ENCODE data around the gene OR52A1.

OR52A1 gene
- total RNA-seq, result 0 reads per million in 3 donors

DNA sequence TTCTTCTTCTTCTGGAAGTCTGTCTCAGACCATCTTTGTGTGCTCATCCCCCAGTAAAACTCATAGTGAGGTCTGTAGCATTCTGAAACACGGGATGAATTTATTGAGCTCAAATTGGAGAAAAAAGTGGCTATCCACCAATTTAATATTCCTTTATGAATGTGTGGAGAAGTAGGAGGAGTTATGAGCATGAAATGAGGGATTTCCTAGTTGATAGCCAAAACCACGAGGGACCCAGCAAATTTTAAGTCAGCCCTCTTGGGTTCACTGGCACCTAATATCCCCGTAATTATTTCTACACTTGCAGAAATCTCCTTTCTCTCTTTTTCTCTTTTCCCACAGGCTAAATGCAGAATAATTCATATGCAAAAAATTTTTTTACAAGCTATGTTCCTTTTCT lies at the start of gene OR52A1:
Gene OR52A1, minus strand, starts transcription at position 101 of the 400 bp plus-strand sequence. CDS start 2,388 bp downstream, outside the sequence.
- DNase-seq, result no peak
- H3K27me3 ChIP-seq (replicated peaks; ENCODE audit: control insufficient read depth, insufficient read depth, low read length, poor library complexity, severe bottlenecking), result no peaks in the 10 kb centered on the region
- H3K27ac ChIP-seq (ENCODE audit: insufficient read depth, low read length, poor library complexity, severe bottlenecking), result no peak within 1 kb of the TSS
- H3K4me1 ChIP-seq (ENCODE audit: control insufficient read depth, insufficient read depth, low read length, poor library complexity, severe bottlenecking), result no peaks in the 10 kb centered on the region
- H3K9me3 ChIP-seq (ENCODE audit: control insufficient read depth, low read length), result no peaks in the 10 kb centered on the region
- H3K36me3 ChIP-seq (ENCODE audit: control insufficient read depth, insufficient read depth, low read length), result no peaks in the 10 kb centered on the region
- H3K4me3 ChIP-seq (ENCODE audit: insufficient read depth, low read depth, low read length, poor library complexity, severe bottlenecking), result no peak within 1 kb of the TSS

DNA sequence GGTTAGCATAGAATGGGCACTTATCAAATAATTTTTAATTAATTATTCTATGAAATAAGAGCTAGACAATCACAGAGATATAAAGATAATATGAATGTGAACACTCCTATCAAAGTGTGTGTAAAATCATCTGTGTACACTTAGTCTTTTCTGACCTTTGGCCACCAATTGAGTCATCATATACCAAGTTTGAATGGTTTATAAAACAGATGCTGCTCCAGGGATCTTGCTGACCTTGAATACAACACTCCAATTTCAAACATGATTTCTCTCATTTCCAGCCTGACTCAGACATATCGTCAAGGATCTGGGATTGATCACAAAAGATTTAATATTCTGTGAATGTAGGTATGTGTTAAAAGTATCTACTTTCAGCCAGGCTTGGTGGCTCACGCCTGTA lies 48.8 kb upstream of the OR52A1 start:
- Histone ChIP-seq H3K27ac (ENCODE audit: insufficient read depth, low read length, poor library complexity, severe bottlenecking) (no peak overlapping the region), H3K27me3 (replicated peaks; ENCODE audit: control insufficient read depth, insufficient read depth, low read length, poor library complexity, severe bottlenecking) (no peaks in the 10 kb centered on the region), H3K9me3 (ENCODE audit: control insufficient read depth, low read length) (no peaks in the 10 kb centered on the region), H3K36me3 (ENCODE audit: control insufficient read depth, insufficient read depth, low read length) (no peaks in the 10 kb centered on the region), H3K4me3 (ENCODE audit: insufficient read depth, low read depth, low read length, poor library complexity, severe bottlenecking) (no peak overlapping the region), H3K4me1 (ENCODE audit: control insufficient read depth, insufficient read depth, low read length, poor library complexity, severe bottlenecking) (no peaks in the 10 kb centered on the region)
- no peak for DNase-seq

DNA sequence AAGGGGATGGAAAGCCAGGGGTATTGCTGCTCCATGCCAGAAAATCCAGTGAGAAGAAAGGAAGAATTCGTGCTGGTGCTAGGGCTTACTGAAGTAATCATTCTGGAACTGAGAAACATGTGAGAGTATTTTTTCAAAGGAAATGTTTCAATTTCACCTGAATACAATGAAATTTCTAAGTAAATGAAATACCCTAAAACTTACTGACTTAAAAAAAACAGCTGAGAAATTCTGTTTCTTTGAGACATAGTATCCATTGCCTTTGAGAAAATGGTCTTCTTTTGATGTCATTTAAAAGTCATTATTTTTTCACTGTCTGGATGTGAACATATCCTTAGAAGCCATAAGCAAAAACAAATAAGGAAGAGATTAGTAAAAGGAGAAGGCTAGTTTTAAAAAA lies 46.0 kb upstream of the OR52A1 start, which contains the start of gene OR51V1:
Gene OR51V1, minus strand, starts transcription at position 101 of the 400 bp plus-strand sequence. Its CDS starts 0 bp downstream, at position 101.
- no peaks in the 10 kb centered on the region for H3K27me3 ChIP-seq (replicated peaks; ENCODE audit: control insufficient read depth, insufficient read depth, low read length, poor library complexity, severe bottlenecking)
- no peaks in the 10 kb centered on the region for H3K9me3 ChIP-seq (ENCODE audit: control insufficient read depth, low read length)
- DNase-seq, result no peak
- no peak within 1 kb of the TSS for H3K27ac ChIP-seq (ENCODE audit: insufficient read depth, low read length, poor library complexity, severe bottlenecking)
- H3K4me3 ChIP-seq (ENCODE audit: insufficient read depth, low read depth, low read length, poor library complexity, severe bottlenecking), result no peak within 1 kb of the TSS
- H3K36me3 ChIP-seq (ENCODE audit: control insufficient read depth, insufficient read depth, low read length), result no peaks in the 10 kb centered on the region
- no peaks in the 10 kb centered on the region for H3K4me1 ChIP-seq (ENCODE audit: control insufficient read depth, insufficient read depth, low read length, poor library complexity, severe bottlenecking)

DNA sequence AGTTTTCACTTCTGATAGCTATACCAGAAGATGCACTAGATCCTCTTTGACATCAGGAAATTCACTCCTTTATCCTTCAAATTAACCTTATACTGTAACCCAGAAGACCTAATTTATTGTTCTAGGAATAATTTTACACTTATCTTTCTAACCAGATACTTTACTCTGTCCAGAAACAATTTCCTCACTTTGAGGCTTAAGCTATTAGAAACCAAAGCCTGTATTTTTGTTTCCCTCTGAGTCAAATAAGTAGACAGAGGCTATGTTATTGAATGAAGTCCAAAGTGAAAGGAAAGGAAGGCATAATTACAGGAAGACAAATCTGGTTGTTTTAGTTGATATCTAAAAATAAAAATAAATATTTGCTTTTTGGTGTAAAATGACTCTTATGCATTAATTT lies 43.7 kb upstream of the OR52A1 start:
- no peaks in the 10 kb centered on the region for H3K36me3 ChIP-seq (ENCODE audit: control insufficient read depth, insufficient read depth, low read length)
- no peak for DNase-seq
- H3K27me3 ChIP-seq (replicated peaks; ENCODE audit: control insufficient read depth, insufficient read depth, low read length, poor library complexity, severe bottlenecking), result no peaks in the 10 kb centered on the region
- no peaks in the 10 kb centered on the region for H3K9me3 ChIP-seq (ENCODE audit: control insufficient read depth, low read length)
- no peaks in the 10 kb centered on the region for H3K4me1 ChIP-seq (ENCODE audit: control insufficient read depth, insufficient read depth, low read length, poor library complexity, severe bottlenecking)
- H3K27ac ChIP-seq (ENCODE audit: insufficient read depth, low read length, poor library complexity, severe bottlenecking), result no peak overlapping the region
- H3K4me3 ChIP-seq (ENCODE audit: insufficient read depth, low read depth, low read length, poor library complexity, severe bottlenecking), result no peak overlapping the region

DNA sequence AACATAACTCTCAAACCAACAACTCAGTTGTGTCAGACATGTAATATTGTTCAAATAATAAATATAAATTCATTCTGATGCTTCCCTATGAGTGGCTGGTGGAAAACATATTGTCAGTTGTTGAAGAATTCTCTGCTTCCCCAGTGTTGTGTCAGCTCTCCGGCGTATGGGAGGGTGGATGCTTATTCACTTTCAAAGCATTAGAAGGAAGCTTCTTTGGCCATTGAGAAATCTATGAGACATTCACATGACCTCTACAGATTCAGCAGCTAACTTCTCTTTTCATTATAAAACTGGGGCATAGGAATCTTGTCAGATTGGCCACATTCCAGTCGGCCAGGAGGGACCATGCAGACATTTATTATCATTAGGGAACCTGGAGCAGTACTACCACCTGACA lies 43.0 kb upstream of the OR52A1 start:
- Histone ChIP-seq H3K9me3 (ENCODE audit: control insufficient read depth, low read length) (no peaks in the 10 kb centered on the region), H3K27me3 (replicated peaks; ENCODE audit: control insufficient read depth, insufficient read depth, low read length, poor library complexity, severe bottlenecking) (no peaks in the 10 kb centered on the region), H3K27ac (ENCODE audit: insufficient read depth, low read length, poor library complexity, severe bottlenecking) (no peak overlapping the region), H3K36me3 (ENCODE audit: control insufficient read depth, insufficient read depth, low read length) (no peaks in the 10 kb centered on the region), H3K4me3 (ENCODE audit: insufficient read depth, low read depth, low read length, poor library complexity, severe bottlenecking) (no peak overlapping the region), H3K4me1 (ENCODE audit: control insufficient read depth, insufficient read depth, low read length, poor library complexity, severe bottlenecking) (no peaks in the 10 kb centered on the region)
- DNase-seq, result no peak

DNA sequence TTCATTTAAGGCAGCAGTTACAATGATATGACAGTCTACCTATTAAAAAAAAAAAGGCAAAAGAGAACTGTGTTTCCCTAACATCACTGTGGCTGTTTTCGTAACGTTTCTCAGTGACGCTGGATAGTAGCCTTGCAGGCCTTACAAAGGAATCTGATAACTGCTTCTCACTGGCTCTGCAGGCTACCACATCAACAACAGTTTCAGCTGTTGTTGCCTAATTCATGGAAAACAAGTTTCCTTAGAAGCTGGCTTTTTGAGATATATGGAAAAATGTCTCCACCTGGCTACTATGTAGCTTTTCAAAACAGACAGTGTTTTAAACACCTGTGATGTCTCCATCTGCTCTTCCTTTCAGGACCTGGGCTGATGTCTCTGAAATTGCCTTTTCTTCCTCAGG lies 42.2 kb upstream of the OR52A1 start:
- no peaks in the 10 kb centered on the region for H3K9me3 ChIP-seq (ENCODE audit: control insufficient read depth, low read length)
- no peak for DNase-seq
- no peak overlapping the region for H3K4me3 ChIP-seq (ENCODE audit: insufficient read depth, low read depth, low read length, poor library complexity, severe bottlenecking)
- H3K27ac ChIP-seq (ENCODE audit: insufficient read depth, low read length, poor library complexity, severe bottlenecking), result no peak overlapping the region
- no peaks in the 10 kb centered on the region for H3K4me1 ChIP-seq (ENCODE audit: control insufficient read depth, insufficient read depth, low read length, poor library complexity, severe bottlenecking)
- H3K27me3 ChIP-seq (replicated peaks; ENCODE audit: control insufficient read depth, insufficient read depth, low read length, poor library complexity, severe bottlenecking), result no peaks in the 10 kb centered on the region
- H3K36me3 ChIP-seq (ENCODE audit: control insufficient read depth, insufficient read depth, low read length), result no peaks in the 10 kb centered on the region

DNA sequence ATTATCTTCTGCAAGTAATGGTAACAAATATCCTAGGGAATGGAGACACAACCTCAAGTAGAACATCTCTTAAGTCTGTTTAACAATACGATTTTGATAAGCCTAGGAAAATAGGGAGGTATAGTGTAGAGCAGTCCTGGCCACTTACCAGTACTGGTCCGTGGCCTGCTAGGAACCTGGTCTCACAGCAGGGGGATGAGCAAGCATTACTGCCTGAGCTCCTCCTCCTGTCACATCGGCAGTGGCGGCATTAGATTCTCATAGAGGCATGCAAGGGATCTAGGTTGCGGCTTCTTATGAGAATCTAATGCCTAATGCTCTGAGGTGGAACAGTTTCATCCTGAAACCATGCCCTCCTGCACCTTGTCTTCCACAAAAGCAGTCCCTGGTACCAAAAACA lies 41.5 kb upstream of the OR52A1 start:
- Histone ChIP-seq H3K4me3 (ENCODE audit: insufficient read depth, low read depth, low read length, poor library complexity, severe bottlenecking) (no peak overlapping the region), H3K27me3 (replicated peaks; ENCODE audit: control insufficient read depth, insufficient read depth, low read length, poor library complexity, severe bottlenecking) (no peaks in the 10 kb centered on the region), H3K9me3 (ENCODE audit: control insufficient read depth, low read length) (no peaks in the 10 kb centered on the region), H3K4me1 (ENCODE audit: control insufficient read depth, insufficient read depth, low read length, poor library complexity, severe bottlenecking) (no peaks in the 10 kb centered on the region), H3K27ac (ENCODE audit: insufficient read depth, low read length, poor library complexity, severe bottlenecking) (no peak overlapping the region), H3K36me3 (ENCODE audit: control insufficient read depth, insufficient read depth, low read length) (no peaks in the 10 kb centered on the region)
- no peak for DNase-seq

DNA sequence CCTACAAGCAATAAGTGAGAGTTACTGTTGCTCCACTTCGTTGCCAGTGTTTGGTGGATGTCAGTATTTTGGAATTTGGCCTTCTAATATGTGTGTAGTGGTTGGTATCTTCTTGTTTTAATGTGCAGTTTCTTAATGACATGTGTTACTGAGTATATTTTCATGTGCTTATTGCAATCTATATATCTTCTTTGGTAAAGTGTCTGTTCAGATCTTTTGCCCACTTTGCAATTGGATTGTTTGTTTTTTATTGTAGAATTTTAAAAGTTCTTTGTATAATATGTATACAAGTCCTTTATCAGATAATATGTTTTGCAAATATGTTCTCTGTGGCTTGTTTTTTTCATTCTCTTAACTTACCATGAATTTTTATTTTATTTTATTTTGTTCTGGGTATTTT lies 38.2 kb upstream of the OR52A1 start:
- H3K36me3 ChIP-seq (ENCODE audit: control insufficient read depth, insufficient read depth, low read length), result no peaks in the 10 kb centered on the region
- H3K27me3 ChIP-seq (replicated peaks; ENCODE audit: control insufficient read depth, insufficient read depth, low read length, poor library complexity, severe bottlenecking), result no peaks in the 10 kb centered on the region
- no peak for DNase-seq
- H3K27ac ChIP-seq (ENCODE audit: insufficient read depth, low read length, poor library complexity, severe bottlenecking), result no peak overlapping the region
- H3K4me3 ChIP-seq (ENCODE audit: insufficient read depth, low read depth, low read length, poor library complexity, severe bottlenecking), result no peak overlapping the region
- H3K4me1 ChIP-seq (ENCODE audit: control insufficient read depth, insufficient read depth, low read length, poor library complexity, severe bottlenecking), result no peaks in the 10 kb centered on the region
- no peaks in the 10 kb centered on the region for H3K9me3 ChIP-seq (ENCODE audit: control insufficient read depth, low read length)

DNA sequence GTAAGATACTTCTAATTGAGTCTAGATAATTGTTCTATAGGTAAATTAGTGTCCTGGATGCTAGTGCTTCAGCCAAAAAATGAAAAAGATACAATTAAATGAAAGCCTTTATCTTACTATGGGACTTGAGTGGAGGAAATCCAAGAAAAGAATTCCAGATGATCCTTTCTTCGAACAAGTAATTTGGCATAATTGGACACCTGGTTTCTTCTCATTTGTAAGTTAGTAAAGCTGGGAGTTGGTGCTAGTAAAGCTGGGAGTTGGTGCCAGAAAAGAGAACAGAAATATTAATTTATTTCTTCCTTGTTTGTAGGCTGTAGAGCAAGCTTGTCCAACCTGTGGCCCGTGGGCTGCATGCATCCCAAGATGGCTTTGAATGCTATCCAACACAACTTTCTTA lies 33.6 kb upstream of the OR52A1 start:
- no peaks in the 10 kb centered on the region for H3K9me3 ChIP-seq (ENCODE audit: control insufficient read depth, low read length)
- no peak for DNase-seq
- no peak overlapping the region for H3K4me3 ChIP-seq (ENCODE audit: insufficient read depth, low read depth, low read length, poor library complexity, severe bottlenecking)
- H3K4me1 ChIP-seq (ENCODE audit: control insufficient read depth, insufficient read depth, low read length, poor library complexity, severe bottlenecking), result no peaks in the 10 kb centered on the region
- no peaks in the 10 kb centered on the region for H3K27me3 ChIP-seq (replicated peaks; ENCODE audit: control insufficient read depth, insufficient read depth, low read length, poor library complexity, severe bottlenecking)
- no peak overlapping the region for H3K27ac ChIP-seq (ENCODE audit: insufficient read depth, low read length, poor library complexity, severe bottlenecking)
- H3K36me3 ChIP-seq (ENCODE audit: control insufficient read depth, insufficient read depth, low read length), result no peaks in the 10 kb centered on the region

DNA sequence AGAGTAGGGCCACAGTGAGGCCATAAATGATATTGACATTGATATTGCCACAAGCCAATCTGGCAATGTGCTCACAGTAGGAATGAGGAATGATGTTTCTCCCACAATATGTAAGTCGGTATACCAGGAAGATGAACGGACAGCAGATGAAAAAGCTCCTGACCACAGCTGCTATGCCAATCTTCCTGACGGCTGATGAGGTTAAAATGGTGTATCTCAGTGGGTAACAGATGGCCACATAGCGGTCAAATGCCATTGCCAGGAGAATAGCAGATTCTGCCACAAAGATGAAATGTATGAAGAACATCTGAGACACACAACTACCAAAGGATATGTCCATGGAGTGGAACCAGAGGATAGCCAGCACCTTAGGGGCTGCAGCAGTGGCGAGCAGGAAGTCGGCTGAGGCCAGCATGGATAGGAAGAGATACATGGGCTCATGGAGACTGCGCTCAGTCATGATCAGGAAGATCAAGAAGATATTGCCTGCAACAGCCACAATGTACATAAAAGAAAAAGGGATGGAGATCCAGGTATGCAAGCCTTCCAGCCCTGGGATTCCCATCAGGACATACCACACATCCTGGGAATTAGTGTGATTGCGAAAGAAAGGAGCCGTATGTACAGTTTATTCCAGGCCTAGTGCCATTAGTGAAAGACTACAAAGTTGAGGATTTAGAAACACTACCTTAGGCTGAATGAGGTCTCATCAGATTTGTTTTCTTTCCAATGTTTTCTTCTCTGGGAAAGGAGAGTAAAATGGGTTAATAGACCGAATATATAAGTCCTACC lies 23.7 kb upstream of the OR52A1 start:
- Histone ChIP-seq H3K9me3 (ENCODE audit: control insufficient read depth, low read length) (no peaks in the 10 kb centered on the region), H3K27ac (ENCODE audit: insufficient read depth, low read length, poor library complexity, severe bottlenecking) (no peak overlapping the region)

More for the DNA sequence above, 23.7 kb upstream of the OR52A1 start:
- Histone ChIP-seq H3K4me3 (ENCODE audit: insufficient read depth, low read depth, low read length, poor library complexity, severe bottlenecking) (no peak overlapping the region), H3K4me1 (ENCODE audit: control insufficient read depth, insufficient read depth, low read length, poor library complexity, severe bottlenecking) (no peaks in the 10 kb centered on the region), H3K36me3 (ENCODE audit: control insufficient read depth, insufficient read depth, low read length) (no peaks in the 10 kb centered on the region), H3K27me3 (replicated peaks; ENCODE audit: control insufficient read depth, insufficient read depth, low read length, poor library complexity, severe bottlenecking) (no peaks in the 10 kb centered on the region)
- DNase-seq, result no peak
